Posterior cingulate gyrus (tissue), 11 donors: ENCODE results near the gene EPHB2.
A peak's percentile ranks its signal among the peaks of the same experiment; 100 is the strongest.

Source experiments
- DNase-seq, 10 donors: peaks; one replicate each; pipeline versions ENCODE4 v3.0.0 to v3.0.0-alpha.2; 2020 to 2021; ENCODE audit warnings: mixed read lengths in 3 of 10
- intact Hi-C: fragments of 100-400 bp; cut with DNase I; formaldehyde crosslinking; loops from one replicate; pipeline ENCODE4 v1.15.1; 2023

The EPHB2 gene

GRCh38 chr1:22714455-22714854 lies 3.8 kb downstream of the EPHB2 start:
- peak in 1 of 10 donors; percentile 57 for DNase-seq
- intact Hi-C loops: no loop called here

GRCh38 chr1:22717037-22717760 lies 6.6 kb downstream of the EPHB2 start:
- intact Hi-C loops: no loop called here
- DNase-seq: peak in 2 of 10 donors; percentile 42 to 72

- intact Hi-C loops: no loop called here
- peak in 2 of 10 donors; percentile 15 to 26 for DNase-seq
These were observed 10.7 kb downstream of the EPHB2 start for GRCh38 chr1:22721122-22721873.

GRCh38 chr1:22722901-22723550 lies 12.4 kb downstream of the EPHB2 start:
- intact Hi-C loops: no loop called here
- DNase-seq: peak in 3 of 10 donors; percentile 19 to 79 (median 67)

GRCh38 chr1:22727873-22728272 lies 17.2 kb downstream of the EPHB2 start:
- peak in 1 of 10 donors; percentile 7 for DNase-seq
- intact Hi-C loops: no loop called here

- intact Hi-C loops: no loop called here
- peak in 2 of 10 donors; percentile 72 to 73 for DNase-seq
These were observed 18.2 kb downstream of the EPHB2 start for GRCh38 chr1:22728751-22729399.

GRCh38 chr1:22729400-22729773 lies 18.7 kb downstream of the EPHB2 start:
- no peak for DNase-seq
- intact Hi-C loops: no loop called here

- intact Hi-C loops: no loop called here
- peak in 2 of 10 donors; percentile 63 to 69 for DNase-seq
These were observed 19.3 kb downstream of the EPHB2 start for GRCh38 chr1:22729912-22730311.

GRCh38 chr1:22731924-22732720 lies 21.5 kb downstream of the EPHB2 start:
- DNase-seq: peak in 1 of 10 donors; percentile 85
- intact Hi-C loops: no loop called here

GRCh38 chr1:22733643-22734042 lies 23.0 kb downstream of the EPHB2 start:
- DNase-seq: no peak
- intact Hi-C loops: no loop called here

- intact Hi-C loops: no loop called here
- DNase-seq: peak in 1 of 10 donors; percentile 75
These were observed 26.0 kb downstream of the EPHB2 start for GRCh38 chr1:22736501-22737080.

- intact Hi-C loops: no loop called here
- DNase-seq: no peak
These were observed 26.9 kb downstream of the EPHB2 start for GRCh38 chr1:22737374-22738068.

- intact Hi-C loops: no loop called here
- no peak for DNase-seq
These were observed 27.4 kb downstream of the EPHB2 start for GRCh38 chr1:22738069-22738435.

- intact Hi-C loops: no loop called here
- DNase-seq: peak in 1 of 10 donors; percentile 21
These were observed 27.9 kb downstream of the EPHB2 start for GRCh38 chr1:22738522-22738921.

- intact Hi-C loops: no loop called here
- DNase-seq: peak in 2 of 10 donors; percentile 24 to 80
These were observed 29.2 kb downstream of the EPHB2 start for GRCh38 chr1:22739648-22740385.

GRCh38 chr1:22741118-22741517 lies 30.5 kb downstream of the EPHB2 start:
- peak in 1 of 10 donors; percentile 47 for DNase-seq
- intact Hi-C loops: no loop called here

GRCh38 chr1:22745669-22746585 lies 35.3 kb downstream of the EPHB2 start:
- peak in 1 of 10 donors; percentile 51 for DNase-seq
- intact Hi-C loops: no loop called here
